H1 (cell line): Measurements from ENCODE around the gene AFF1.

Experiments used
- CBX8 ChIP-seq: fragments of 300-800, 300-1000 bp; sonication (generic); IDR thresholded peaks from 2 replicates; pipeline ENCODE4 v1.7.1; 2016; ENCODE audit warnings: low read depth, low read length, borderline replicate concordance
- POLR2A ChIP-seq, 2 experiments: IDR thresholded peaks; 1 replicate in 1 of 2; 2 replicates in 1 of 2; pipeline ENCODE4 v1.6.1; 2011; ENCODE audit warnings: low read depth in 2 of 2, low read length in 2 of 2, mild to moderate bottlenecking in 2 of 2; ENCODE audit errors: control extremely low read depth in 1 of 2
- RAD21 ChIP-seq, 2 experiments: IDR thresholded peaks in 1 of 2; conservative IDR thresholded peaks in 1 of 2; 2 replicates each; pipeline ENCODE4 v1.6.1; 2011; ENCODE audit warnings: low read depth in 2 of 2, low read length in 2 of 2, improper control_type of control experiment in 1 of 2, inconsistent platforms in 1 of 2, mild to moderate bottlenecking in 1 of 2, moderate library complexity in 1 of 2
- RNF2 ChIP-seq: fragments of 200-900, 300-1000 bp; sonication (generic); IDR thresholded peaks from 2 replicates; pipeline ENCODE4 v1.7.1; 2016; ENCODE audit warnings: borderline replicate concordance, low read depth, mild to moderate bottlenecking, antibody characterized with exemption, low read length; ENCODE audit not compliant: poor library complexity, severe bottlenecking; ENCODE audit errors: missing control alignments
- TAF1 ChIP-seq: IDR thresholded peaks from 2 replicates; pipeline ENCODE4 v1.6.1; 2011; ENCODE audit warnings: mild to moderate bottlenecking, low read depth, low read length
- TF ChIP-seq, protein P1 (sequence below), 3 experiments: IDR thresholded peaks; 1 replicate in 2 of 3; 2 replicates in 1 of 3; pipeline versions ENCODE4 v1.5.1 to v1.6.1; 2011; ENCODE audit warnings: low read length in 3 of 3, mild to moderate bottlenecking in 3 of 3, inconsistent platforms in 2 of 3, low read depth in 1 of 3, moderate library complexity in 1 of 3; ENCODE audit not compliant: insufficient read depth in 1 of 3; ENCODE audit errors: control extremely low read depth in 1 of 3

DNA sequence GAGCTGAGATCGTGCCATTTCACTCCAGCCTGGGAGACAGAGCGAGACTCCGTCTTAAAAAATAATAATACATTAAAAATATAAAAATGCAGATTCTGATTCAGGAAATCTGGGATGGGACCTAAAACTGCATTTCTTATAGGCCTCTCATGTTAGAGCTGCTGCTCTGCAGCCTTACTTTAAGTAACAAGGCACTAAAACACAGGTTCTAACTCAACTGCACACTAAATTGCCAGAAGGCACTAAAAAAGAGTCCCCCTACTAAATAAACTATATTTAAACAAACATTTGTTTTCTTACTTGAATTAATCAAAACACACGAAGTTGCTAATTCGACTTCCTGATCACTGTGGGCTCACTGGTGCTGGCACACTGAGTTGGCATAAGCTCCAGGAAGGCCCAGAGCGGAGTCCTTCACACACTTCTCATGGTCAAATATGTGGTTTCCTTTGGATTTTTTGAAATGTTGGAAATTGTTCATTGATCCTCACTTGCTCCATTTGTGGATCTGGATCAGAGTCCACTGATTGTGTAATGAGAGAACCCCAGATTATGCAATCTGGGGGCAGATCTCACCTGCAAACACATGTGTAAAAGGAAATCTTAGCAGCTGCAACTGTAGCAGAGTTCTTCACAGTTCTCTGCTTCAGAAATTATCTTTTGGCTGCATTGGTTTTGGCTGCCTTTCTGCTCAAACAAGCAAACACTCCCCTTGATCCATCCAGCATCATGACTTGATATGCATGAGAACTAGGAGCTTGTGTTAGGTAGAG is 59.3 kb downstream of the AFF1 start:
- TF ChIP-seq, protein P1, sequence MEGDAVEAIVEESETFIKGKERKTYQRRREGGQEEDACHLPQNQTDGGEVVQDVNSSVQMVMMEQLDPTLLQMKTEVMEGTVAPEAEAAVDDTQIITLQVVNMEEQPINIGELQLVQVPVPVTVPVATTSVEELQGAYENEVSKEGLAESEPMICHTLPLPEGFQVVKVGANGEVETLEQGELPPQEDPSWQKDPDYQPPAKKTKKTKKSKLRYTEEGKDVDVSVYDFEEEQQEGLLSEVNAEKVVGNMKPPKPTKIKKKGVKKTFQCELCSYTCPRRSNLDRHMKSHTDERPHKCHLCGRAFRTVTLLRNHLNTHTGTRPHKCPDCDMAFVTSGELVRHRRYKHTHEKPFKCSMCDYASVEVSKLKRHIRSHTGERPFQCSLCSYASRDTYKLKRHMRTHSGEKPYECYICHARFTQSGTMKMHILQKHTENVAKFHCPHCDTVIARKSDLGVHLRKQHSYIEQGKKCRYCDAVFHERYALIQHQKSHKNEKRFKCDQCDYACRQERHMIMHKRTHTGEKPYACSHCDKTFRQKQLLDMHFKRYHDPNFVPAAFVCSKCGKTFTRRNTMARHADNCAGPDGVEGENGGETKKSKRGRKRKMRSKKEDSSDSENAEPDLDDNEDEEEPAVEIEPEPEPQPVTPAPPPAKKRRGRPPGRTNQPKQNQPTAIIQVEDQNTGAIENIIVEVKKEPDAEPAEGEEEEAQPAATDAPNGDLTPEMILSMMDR (IDR thresholded peaks at IDR 0.05; ENCODE audit: control extremely low read depth in 1 of 3, insufficient read depth in 1 of 3, low read depth in 1 of 3, low read length in 3 of 3): no peak
- TF ChIP-seq TAF1 (no peak), RAD21 (IDR thresholded peaks at IDR 0.05 in 1 of 2, conservative IDR thresholded peaks at IDR 0.05 in 1 of 2; ENCODE audit: low read depth in 2 of 2, low read length in 2 of 2) (no peak), POLR2A (IDR thresholded peaks at IDR 0.05; ENCODE audit: control extremely low read depth in 1 of 2, low read depth in 2 of 2, low read length in 2 of 2) (no peak), RNF2 (no peak), CBX8 (no peak)
